Stimulated activated CD4-positive, alpha-beta T cell treated with anti-CD3 and anti-CD28 coated beads, Interleukin-1b, Interleukin-23, amount 100 ng/mL, for 48 hours (primary cell): Measurements from ENCODE around the gene RIPOR1.
"Not testable (repeated sequence)": the region's sequence is repeated elsewhere in the genome, so short reads cannot be mapped to it uniquely, and the experiment has no call there.

Experiments used
- DNase-seq: peaks from one replicate; pipeline ENCODE4 v3.0.0-alpha.2; 2020

Gene RIPOR1, protein sequence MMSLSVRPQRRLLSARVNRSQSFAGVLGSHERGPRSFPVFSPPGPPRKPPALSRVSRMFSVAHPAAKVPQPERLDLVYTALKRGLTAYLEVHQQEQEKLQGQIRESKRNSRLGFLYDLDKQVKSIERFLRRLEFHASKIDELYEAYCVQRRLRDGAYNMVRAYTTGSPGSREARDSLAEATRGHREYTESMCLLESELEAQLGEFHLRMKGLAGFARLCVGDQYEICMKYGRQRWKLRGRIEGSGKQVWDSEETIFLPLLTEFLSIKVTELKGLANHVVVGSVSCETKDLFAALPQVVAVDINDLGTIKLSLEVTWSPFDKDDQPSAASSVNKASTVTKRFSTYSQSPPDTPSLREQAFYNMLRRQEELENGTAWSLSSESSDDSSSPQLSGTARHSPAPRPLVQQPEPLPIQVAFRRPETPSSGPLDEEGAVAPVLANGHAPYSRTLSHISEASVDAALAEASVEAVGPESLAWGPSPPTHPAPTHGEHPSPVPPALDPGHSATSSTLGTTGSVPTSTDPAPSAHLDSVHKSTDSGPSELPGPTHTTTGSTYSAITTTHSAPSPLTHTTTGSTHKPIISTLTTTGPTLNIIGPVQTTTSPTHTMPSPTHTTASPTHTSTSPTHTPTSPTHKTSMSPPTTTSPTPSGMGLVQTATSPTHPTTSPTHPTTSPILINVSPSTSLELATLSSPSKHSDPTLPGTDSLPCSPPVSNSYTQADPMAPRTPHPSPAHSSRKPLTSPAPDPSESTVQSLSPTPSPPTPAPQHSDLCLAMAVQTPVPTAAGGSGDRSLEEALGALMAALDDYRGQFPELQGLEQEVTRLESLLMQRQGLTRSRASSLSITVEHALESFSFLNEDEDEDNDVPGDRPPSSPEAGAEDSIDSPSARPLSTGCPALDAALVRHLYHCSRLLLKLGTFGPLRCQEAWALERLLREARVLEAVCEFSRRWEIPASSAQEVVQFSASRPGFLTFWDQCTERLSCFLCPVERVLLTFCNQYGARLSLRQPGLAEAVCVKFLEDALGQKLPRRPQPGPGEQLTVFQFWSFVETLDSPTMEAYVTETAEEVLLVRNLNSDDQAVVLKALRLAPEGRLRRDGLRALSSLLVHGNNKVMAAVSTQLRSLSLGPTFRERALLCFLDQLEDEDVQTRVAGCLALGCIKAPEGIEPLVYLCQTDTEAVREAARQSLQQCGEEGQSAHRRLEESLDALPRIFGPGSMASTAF

DNA sequence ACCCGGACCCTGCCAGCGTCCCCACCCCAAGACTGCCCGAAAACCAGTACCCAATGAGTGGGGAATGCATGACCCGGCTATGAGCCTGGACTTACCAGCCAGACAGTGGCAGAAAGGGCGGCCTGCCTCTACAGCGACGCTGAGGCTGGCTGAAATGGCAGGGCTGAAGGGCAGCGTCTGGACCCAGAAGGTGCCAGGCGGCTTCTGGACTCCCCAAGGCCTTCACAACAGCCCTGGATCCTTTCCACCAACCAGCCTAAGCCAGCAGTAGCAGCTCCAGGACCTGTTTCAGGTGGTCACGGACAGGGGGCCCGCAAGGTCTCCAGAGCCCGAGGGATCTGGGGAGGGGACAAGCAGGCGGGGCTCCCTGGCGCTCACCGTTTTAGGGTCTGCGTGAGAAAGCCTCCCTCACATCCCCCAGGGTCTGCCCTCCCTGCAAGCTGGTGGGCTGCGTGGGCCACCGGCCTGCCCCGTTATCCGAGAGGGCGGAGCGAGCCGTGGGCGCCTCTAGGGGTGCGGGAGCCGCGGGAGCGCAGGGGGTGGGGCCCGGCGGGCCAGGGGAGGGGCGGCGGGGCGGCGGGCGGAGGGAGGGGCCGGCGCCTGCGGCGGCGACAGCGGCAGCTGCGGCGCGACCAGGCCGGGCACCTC, at the start of gene RIPOR1:
TSS of gene RIPOR1 (plus strand) at position 608 of the 648 bp plus-strand sequence. CDS start 9,618 bp downstream, outside the sequence.
- DNase-seq, result no peak

DNA sequence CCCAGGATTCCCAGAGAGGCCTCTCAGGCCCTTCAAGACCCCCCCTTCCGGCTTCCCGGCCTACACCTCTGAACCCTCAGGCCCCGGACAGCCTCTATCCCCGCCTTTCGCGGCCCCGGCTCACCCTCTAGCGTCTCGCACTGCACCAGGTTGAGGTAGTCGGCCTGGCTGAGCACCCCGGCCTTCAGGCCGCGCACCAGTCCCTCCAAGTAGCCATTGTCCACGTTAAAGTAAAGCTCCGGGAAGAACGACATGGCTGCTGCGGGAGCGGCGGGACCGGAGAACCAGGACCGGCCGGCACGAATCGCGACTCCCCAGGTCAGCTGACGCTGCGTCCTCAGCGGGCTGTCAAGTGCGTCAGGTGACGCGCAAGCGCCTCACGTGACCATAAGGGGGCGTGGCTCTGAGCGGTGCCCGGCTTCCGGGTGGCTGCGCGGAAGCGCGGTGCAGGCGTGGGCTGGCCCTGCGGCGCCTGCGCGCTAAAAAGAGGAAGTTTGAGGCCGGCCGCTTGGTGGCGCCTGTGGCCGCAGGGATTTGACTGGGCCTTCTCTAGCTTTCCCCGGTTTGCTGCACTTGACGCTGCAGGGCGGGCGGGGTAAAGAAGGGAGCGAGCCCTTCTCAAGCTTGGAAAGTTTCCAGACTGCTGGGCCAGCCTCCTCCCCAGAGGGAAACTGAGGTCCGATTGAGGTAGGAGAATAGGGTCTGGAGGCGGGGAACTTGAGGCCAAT, 47.6 kb upstream of the RIPOR1 start, which contains the start of gene ATP6V0D1:
TSS of gene ATP6V0D1 (minus strand) at position 325 of the 728 bp plus-strand sequence. CDS start at position 254, 71 bp downstream.
- DNase-seq, result peak; percentile 97

DNA sequence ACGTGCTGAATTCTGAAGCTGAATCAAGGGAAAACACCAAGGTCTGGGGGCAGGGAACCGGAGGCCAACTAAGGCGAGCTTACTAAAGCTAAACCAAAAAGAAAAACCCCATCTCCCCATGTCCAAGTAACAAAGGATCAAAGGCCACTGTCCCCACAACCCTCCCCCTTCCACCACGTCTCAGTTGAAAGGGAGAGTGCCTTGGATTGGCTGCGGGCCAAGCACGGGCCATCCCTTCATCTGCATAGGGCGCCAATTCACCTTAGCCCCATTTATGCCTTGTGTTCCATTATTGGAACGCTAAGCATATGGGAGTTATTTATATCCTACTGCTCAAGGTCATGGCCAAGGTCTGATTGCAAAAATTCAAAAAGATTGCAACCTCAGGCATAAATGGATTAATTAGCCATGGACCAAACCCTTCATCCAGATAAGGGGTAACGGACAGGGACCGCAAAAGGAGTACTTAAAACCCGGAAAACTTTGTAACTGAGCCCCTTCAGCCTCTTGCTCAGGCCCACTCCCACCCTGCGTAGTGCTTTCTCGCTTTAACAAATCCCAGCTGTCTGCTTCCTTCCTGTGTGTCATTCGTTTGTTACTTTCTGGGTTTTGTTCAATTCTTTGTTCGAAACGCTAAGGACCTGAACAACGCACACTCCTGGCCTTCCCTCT, 46.9 kb upstream of the RIPOR1 start:
- DNase-seq, result peak; percentile 65

DNA sequence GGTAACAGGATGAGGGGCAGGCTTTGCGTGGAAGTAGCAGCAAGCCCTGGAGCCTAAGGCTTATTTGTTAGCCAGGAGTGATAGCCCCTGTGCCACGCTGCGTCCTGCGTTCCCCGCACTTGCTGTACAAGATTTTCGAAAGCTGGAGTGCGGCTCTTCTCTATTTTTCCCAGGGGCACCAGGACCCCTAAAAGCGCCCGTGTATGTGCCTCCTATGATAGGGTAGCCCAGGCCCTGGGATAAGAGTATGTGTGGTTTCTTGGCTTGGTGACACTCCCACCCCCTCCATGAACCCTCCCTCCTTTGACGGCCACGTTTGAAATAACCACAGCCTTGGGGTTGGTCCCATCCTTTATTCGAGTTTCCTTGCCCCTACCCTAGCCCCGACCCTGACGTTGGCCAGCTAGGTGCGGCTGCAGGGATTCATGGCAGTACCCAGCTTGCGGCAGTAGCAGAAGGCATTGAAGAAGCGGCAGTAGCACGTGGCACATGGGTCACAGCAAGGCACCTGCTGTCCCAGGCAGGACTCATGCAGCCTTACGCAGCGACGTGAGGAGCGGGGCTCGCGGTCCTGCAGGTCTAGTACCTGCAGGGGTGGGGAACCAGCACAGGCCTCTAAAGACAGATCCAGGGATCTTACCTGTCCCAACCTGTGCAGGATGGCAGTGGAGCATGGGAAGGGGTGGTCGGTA, 46.2 kb upstream of the RIPOR1 start:
- DNase-seq, result peak; percentile 6

DNA sequence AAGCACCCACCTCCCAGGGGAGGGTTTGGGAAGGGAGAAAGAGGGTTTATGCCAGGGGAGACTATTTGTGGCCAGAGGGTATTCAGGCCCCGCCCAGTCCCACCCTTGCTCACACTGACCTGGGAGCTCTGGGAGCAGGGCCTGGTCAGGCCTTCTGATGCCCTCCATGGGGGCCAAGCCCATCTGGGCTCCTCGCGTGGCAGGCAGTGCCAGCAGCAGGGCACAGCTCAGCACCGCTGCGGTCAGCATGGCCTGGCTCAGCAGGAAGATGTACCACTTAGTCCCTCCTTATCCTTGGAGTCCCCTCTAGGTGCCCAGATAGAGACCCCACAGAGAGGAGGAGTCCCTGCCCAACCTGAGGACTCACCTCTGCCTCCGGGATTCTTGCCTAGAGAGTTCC, 45.5 kb upstream of the RIPOR1 start, which contains the start of gene AGRP:
TSS of gene AGRP (minus strand) at position 398 of the 400 bp plus-strand sequence. CDS start at position 249, 149 bp downstream.
- no peak for DNase-seq

DNA sequence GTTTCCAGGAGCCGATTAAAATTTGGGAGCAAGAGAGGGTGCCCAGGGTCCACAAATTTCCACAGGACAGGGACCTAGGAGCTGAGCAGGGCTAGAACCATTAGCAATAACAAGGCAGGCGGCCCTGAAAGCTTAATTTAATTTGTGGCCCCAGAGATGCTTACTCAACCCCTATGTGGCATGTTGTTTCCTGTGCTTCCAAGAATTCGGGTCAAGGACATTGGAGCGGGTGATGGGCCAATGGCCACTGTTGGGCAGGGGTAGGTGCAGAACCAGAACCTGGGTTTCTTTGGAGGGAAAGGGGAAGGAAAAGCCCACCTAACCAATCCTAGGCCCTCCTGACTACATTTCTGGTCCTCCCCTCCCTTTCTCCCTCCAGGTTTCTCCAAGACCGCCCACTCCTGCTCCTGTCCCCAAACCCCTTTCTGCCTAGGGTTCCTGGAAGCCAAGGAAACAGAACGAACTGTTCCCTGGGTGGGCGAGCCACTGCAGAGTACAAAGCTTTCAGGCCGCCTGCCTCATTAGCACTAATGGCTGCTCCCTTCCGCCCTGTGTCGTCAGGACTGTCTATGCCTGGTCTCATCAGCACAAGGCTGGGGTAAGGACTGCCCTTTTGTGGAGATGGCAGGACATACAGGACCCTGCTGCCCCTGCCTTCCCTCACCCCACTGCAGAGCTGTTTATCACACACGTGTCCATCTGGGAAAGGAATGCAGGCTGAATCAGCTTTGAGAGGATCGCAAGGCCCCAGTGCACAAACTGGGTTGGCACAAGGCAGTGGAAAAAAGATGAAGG, 44.7 kb upstream of the RIPOR1 start:
- no peak for DNase-seq

DNA sequence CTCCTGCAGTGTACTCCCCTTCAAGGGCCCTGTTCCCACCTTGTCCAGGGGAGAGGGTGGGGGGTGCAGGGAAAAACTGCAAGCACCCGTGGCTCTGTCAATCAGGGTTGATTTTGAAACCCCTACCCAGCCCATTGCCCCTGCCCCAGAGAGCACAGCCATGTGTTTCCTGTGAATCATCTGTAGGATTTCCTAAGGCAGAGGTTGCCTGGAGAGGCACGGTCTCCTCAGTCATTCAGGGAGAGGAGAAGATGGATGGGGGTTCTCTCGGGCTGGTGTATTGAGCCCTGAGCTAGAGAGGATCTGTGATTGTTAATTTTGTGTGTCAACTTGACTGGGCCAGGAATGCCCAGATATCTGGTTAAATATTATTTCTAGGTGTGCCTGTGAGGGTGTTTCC, 41.8 kb upstream of the RIPOR1 start:
- DNase-seq, result no peak

DNA sequence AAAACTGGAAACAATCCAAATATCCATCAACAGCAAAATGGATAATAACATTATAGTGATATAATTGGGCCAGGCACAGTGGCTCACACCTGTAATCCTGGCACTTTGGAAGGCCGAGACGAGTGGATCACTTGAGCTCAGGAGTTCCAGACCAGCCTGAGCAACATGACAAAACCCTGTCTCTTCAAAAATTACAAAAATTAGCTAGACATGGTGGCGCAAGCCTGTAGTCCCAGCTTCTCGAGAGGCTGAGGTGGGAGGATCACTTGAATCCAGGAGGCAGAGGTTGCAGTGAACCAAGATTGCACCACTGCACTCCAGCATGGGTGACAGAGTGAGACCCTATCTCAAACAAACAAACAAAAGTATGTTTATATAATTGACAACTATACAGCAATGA, 41.1 kb upstream of the RIPOR1 start:
- DNase-seq, result not testable (repeated sequence)

DNA sequence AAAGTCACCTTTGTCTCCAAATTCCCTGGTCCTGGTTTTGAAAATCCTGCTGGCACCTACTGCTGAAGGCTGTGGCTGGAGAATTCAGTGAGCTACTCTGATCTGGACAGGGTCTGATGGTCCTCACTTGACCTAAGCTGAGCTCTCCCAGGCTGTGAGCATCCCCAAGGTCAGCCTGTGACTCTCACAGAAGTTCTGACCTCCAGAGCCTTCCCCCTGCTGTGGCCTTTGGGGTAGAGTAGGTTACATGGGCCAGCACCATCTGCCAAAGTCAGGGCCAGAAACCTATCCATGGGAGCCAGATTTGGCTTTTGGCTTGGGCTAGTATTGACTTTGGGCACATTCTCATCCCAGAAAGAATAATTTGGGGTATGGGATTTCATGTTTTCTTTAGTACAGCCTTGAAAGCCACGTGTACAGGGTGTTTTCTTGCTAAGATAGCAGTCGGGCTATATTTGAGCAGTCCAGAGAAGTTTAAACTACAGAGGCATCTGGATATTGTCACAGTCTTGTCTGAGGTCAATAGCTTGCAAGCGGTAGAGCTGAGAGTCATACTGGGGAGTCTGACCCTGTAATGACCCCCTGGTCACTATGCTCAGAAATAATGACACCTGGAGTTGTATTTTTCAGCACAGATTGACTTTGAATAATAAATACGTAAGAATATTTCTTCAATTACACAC, 39.1 kb upstream of the RIPOR1 start:
- no peak for DNase-seq

DNA sequence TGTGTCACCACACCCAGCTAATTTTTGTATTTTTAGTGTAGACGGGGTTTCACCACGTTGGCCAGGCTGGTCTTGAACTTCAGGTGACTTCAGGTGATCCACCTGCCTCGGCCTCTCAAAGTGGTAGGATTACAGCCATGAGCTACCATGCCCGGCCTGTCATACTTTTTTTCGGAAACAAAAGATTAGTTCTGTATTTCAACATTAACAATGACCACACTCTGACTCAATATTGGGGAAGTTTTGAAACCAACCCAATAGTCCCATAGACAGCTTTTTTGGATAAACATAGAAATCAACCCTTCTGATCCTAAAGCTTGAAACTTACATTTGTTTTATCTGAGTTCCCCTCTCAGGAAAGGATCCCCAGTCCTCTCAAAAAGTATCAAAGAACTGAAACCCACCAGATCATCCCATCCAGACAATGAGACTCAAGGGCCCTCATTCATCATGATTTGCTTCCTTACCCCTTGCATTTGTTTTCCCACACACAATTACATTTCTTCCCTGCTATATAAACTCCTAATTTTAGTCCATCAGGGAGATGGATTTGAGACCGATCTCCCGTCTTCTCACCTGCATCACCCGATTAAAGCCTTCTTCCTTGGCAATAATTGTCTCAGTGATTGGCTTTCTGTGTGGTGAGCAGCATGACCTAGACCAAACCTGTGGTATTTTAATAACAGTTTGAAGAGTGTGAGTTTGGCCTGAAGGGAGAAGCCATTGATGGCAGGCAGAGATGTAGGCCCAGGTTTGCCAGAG, 38.1 kb upstream of the RIPOR1 start:
- no peak for DNase-seq

DNA sequence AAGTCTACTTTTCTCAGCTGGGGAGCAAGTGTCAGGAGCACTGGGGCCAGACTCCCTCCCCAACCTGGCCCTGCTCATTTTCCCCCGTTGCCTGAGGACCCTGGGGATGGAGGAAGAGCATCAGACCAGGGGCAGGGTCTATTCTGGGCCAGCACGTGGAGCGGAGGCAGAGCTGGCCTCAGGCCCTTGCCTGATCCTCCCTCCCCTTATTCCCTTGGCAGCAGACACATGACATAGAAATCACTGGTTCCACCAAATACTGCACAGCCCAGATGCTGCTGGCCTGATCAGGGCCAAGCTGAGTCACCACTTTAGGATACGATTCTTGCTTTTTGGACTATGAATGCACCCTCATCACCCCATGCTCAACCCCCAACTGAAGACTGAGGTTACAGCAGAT, 29.5 kb upstream of the RIPOR1 start:
- no peak for DNase-seq

DNA sequence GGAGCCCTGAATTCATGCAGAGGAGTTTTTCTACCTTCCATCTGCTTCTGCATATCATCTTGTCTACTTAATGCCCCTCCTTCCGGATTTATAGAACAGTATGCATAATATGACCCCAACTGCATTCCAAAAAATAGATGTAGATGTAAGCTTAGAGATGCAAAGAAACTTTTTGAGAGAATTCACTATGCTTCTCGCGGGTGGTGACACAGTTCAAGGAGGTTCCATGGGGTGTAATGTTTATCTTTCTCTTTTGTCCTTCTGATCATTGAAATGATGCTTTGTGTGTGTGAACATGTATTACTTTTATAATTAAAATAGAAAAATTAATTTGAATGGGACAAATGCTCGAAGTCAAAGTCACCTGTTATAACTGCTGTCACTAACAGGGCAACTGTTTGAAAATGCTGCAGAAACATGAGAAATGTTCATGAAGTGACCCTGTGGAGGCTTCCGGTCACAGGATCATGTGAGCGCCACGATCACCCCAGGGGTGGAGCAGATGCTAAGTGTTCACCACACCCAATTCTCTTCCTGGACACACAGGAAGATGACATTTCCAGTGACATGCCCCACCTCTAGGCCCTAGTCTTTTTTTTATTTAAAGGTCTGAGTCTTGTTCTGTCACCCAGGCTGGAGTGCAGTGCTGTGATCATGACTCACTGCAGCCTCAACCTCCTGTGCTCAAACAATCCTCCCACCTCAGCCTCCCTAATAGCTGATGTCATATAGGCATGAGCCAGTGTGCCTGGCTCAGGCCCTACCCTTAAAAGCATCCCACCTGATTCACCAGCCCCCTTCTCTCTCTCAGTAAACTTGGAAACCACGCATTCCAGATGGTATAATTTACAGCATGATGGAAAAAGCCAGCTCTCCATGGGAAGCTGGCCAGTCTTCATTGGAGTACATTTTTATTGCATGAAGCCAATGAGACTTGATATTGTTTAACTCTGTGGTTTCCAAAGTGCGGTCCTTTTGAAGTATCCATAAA, 24.3 kb upstream of the RIPOR1 start:
- peak; percentile 45 for DNase-seq

DNA sequence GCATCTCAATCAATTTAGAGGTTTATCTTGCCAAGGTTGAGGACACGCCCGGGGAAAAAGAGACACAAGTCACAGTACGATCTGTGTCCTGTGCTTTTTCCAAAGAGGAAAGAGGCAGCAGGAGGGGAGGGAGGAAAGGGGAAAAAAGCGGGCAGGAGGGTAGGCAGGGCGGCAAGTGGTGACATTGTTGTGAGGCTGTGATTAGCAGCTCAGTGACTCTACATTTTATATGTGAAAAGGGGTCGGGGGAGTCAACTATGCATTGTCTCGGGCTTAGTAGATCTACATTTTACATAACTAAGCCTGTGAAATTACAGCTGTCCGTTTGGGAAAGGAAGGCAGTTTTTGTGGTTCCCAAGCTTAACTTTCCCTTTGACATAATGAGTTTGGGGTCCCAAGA, 22.2 kb upstream of the RIPOR1 start:
- DNase-seq, result no peak

DNA sequence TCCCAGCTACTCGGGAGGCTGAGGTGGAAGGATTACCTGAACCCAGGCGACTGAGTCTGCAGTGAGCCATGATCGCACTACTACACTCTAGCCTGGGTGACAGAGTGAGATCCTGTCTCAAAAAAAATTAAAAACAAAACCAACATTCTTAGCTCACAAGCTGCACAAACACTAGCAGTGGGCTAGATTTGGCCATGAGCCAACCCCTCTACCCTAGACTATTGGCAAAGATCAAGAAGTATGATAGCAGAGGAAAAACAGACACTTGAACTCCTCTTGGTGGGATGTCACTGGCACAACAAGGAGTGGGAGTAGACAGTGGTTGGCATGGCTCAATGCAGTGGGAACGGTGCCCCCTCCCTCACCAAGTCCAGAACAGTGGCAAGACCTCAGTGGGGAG, 19.6 kb upstream of the RIPOR1 start:
- DNase-seq, result no peak

DNA sequence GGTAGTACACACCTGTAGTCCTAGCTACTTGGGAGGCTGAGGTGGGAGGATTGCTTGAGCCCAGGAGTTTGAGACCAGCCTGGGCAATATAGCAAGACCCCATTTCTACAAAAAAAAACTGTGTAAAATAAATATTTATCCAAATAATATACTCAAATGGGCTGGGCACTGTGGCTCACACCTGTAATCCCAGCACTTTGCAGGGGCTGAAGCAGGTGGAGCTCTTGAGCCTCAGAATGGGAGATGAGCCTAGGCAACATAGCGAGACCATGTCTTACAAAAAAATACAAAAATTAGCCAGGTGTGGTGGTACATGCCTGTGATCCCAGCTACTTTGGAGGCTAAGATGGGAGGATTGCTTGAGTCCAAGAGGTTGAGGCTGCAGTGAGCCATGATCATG, 14.7 kb upstream of the RIPOR1 start:
- DNase-seq, result not testable (repeated sequence)

DNA sequence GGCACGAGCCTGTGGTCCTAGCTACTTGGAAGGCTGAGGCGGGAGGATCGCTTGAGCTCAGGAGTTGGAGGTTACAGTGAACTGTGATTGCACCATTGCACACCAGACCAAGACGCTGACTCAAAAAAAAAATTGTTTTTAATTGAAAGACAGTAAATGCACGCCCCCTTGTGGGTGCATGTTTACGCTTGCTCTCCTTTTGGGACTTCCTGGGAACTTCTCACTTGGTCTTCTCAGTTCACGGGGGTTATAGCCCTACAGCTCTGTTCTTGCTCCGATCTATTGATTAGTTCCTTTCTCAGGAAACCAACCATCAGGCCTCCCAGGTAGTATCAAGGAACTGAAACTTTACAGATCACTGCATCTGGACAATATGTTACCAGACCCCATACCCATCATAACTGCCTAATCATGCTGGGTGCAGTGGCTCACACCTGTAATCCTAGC, 14.2 kb upstream of the RIPOR1 start:
- DNase-seq, result peak; percentile 76
